ENCODE data around the gene FOXN3.

The FOXN3 gene

DNA sequence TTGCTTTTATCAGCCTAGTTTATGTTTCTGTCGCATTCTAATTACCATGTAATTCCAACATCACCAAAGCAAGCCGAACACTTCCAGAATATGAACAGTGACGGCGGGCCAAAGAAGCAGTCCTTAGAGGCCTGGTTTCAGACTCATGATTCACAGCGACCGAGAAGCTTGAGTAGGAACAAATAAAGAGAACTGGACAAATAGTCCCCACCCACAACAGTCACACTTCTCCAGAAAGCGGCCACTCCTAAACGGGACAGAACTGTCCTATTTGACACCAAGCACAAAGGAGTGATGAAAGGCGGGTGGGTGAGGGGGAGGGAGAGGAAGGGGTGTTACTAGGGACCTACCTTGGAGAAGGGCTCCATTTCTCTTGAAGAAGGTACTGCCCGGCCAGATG is 136.4 kb downstream of the FOXN3 start:
- no peak overlapping the region for H3K27ac ChIP-seq
- TF ChIP-seq ZFX (IDR thresholded peaks at IDR 0.05; ENCODE audit: borderline replicate concordance): no peak
- TF ChIP-seq, protein P1, sequence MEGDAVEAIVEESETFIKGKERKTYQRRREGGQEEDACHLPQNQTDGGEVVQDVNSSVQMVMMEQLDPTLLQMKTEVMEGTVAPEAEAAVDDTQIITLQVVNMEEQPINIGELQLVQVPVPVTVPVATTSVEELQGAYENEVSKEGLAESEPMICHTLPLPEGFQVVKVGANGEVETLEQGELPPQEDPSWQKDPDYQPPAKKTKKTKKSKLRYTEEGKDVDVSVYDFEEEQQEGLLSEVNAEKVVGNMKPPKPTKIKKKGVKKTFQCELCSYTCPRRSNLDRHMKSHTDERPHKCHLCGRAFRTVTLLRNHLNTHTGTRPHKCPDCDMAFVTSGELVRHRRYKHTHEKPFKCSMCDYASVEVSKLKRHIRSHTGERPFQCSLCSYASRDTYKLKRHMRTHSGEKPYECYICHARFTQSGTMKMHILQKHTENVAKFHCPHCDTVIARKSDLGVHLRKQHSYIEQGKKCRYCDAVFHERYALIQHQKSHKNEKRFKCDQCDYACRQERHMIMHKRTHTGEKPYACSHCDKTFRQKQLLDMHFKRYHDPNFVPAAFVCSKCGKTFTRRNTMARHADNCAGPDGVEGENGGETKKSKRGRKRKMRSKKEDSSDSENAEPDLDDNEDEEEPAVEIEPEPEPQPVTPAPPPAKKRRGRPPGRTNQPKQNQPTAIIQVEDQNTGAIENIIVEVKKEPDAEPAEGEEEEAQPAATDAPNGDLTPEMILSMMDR (IDR thresholded peaks at IDR 0.05): no peak

- TF ChIP-seq, protein P1 (IDR thresholded peaks at IDR 0.05): no peak
- no peak for TF ChIP-seq ZFX (IDR thresholded peaks at IDR 0.05; ENCODE audit: borderline replicate concordance)
- no peak overlapping the region for H3K27ac ChIP-seq
These were observed 137.3 kb downstream of the FOXN3 start for GRCh38 chr14:89279649-89280232.

DNA sequence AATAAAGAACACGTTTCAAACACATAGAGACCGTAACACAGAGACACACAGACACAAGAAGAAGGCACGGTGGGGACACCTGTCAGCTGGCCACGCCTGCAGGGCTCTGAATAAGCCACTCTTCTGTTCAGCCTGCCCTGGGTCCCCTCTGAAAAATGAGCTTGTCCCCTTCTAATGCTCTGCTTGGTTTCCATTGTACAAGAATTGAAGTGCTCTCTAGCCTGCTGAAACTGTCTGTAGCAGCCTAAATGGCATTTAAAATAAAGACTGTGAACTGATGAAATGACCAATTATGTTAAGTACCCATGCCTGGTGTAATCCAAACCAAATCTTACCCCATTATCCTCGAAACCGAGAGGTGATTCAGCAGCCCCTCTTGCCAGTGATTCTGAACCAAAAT is 139.8 kb downstream of the FOXN3 start:
- no peak overlapping the region for H3K27ac ChIP-seq
- TF ChIP-seq, protein P1 (IDR thresholded peaks at IDR 0.05): no peak
- TF ChIP-seq ZFX (IDR thresholded peaks at IDR 0.05; ENCODE audit: borderline replicate concordance): no peak

DNA sequence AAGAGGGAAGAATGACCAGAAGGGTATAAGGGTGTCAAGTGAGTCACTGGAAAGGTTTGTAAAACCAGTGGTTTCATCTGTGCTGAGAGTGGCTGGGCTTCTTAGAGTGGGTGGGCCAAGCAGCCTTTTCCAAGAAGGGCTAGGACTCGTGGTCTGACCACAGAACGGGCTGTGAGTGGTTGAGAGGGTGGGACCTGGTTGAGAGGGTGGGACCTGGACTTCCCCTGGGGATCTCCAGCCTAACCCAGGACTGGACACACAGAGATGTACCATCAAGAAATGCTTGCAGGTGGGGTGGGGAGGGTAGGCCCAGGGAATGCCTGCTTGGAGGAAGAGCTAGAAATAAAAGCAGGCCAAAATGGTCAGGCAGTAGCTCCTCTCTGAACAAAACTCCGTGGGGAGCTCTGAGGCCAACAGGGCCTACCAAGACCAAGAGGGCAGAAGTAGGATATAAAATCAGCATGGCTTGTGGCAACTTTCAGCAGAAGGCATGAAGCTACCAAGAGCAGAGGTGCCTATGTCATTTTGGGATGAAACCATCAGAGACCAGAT is 140.5 kb downstream of the FOXN3 start:
- no peak overlapping the region for H3K27ac ChIP-seq
- no peak for TF ChIP-seq ZFX (IDR thresholded peaks at IDR 0.05; ENCODE audit: borderline replicate concordance)
- TF ChIP-seq, protein P1 (IDR thresholded peaks at IDR 0.05): no peak

GRCh38 chr14:89270439-89271227 is 146.4 kb downstream of the FOXN3 start:
- no peak for TF ChIP-seq ZFX (IDR thresholded peaks at IDR 0.05; ENCODE audit: borderline replicate concordance)
- TF ChIP-seq, protein P1 (IDR thresholded peaks at IDR 0.05): no peak
- H3K27ac ChIP-seq: no peak overlapping the region

GRCh38 chr14:89269404-89269803 is 147.6 kb downstream of the FOXN3 start:
- no peak overlapping the region for H3K27ac ChIP-seq
- TF ChIP-seq, protein P1 (IDR thresholded peaks at IDR 0.05): no peak
- no peak for TF ChIP-seq ZFX (IDR thresholded peaks at IDR 0.05; ENCODE audit: borderline replicate concordance)

- TF ChIP-seq, protein P1 (IDR thresholded peaks at IDR 0.05): no peak
- TF ChIP-seq ZFX (IDR thresholded peaks at IDR 0.05; ENCODE audit: borderline replicate concordance): no peak
- H3K27ac ChIP-seq: no peak overlapping the region
These were observed 148.5 kb downstream of the FOXN3 start for GRCh38 chr14:89268514-89268913.

Measured in 22Rv1 (cell line).